ENCODE data around the gene ALB.

GRCh38 chr4:73391774-73392173 lies 12.3 kb upstream of the ALB start:
- no peak for TF ChIP-seq CTCF (IDR thresholded peaks at IDR 0.05)
- no peak for TF ChIP-seq POLR2A (IDR thresholded peaks at IDR 0.05)

Data from thyroid gland (tissue), 4 donors.